Stimulated activated naive CD8-positive, alpha-beta T cell treated with anti-CD3 and anti-CD28 coated beads, Interleukin-15, amount 100 ng/mL, for 72 hours (primary cell): ENCODE results near the gene PLRG1.

ENCODE experiments used
- ATAC-seq: fragments of 150-1000 bp; cut with Tn5 transposase; 2 replicates; pipeline ENCODE4 v1.10.0; 2021; ENCODE audit warnings: mild to moderate bottlenecking, moderate library complexity
- DNase-seq, 2 donors: peaks; one replicate each; pipeline ENCODE4 v3.0.0; 2021 to 2022
- H3K27ac Mint-ChIP-seq, 2 donors: one replicate each; pipeline ENCODE4 v1.8.0; 2022; ENCODE audit warnings: mild to moderate bottlenecking in 2 of 2, mixed read lengths in 2 of 2, moderate library complexity in 2 of 2
- H3K27me3 Mint-ChIP-seq: one replicate; pipeline ENCODE4 v1.8.0; 2022; ENCODE audit warnings: mixed read lengths
- H3K4me1 Mint-ChIP-seq: one replicate; pipeline ENCODE4 v1.8.0; 2022; ENCODE audit warnings: mild to moderate bottlenecking, mixed read lengths
- H3K4me3 Mint-ChIP-seq, 2 donors: one replicate each; pipeline ENCODE4 v1.8.0; 2022; ENCODE audit warnings: mild to moderate bottlenecking in 2 of 2, mixed read lengths in 2 of 2, moderate library complexity in 1 of 2
- H3K9me3 Mint-ChIP-seq, 2 donors: one replicate each; pipeline ENCODE4 v1.8.0; 2022; ENCODE audit warnings: mixed read lengths in 2 of 2

The PLRG1 gene

GRCh38 chr4:154583677-154584076 is 33.5 kb upstream of the PLRG1 start:
- no peaks in the 10 kb centered on the region for H3K4me1 Mint-ChIP-seq
- DNase-seq (no peak), ATAC-seq (no peak)
- H3K9me3 Mint-ChIP-seq: no peaks in the 10 kb centered on the region
- peaks cover 10% of the 10 kb centered on the region for H3K27me3 Mint-ChIP-seq
- no peak overlapping the region for H3K27ac Mint-ChIP-seq
- H3K4me3 Mint-ChIP-seq: no peak overlapping the region

DNA sequence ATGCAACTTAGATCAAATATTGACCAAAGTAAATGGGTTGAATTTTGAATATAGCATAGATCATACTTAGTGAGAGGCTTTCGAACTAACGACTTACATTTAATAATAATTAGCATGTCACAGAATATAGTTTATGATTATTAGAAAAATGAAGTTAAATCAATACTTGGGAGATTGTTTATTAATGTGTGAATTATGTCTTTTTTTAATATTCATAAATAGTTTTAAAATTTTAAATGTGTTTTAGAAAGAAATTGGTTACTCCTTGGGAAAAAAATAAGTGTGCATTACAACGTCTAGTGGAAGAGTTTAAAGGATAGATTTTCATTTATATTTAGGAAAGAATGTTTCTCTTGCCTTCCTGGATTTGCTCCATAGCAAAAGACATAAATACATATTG is 33.0 kb upstream of the PLRG1 start:
- H3K4me3 Mint-ChIP-seq: no peak overlapping the region
- H3K27me3 Mint-ChIP-seq: peaks cover 10% of the 10 kb centered on the region
- H3K9me3 Mint-ChIP-seq: no peaks in the 10 kb centered on the region
- DNase-seq (no peak), ATAC-seq (no peak)
- H3K27ac Mint-ChIP-seq: no peak overlapping the region
- H3K4me1 Mint-ChIP-seq: no peaks in the 10 kb centered on the region

GRCh38 chr4:154582723-154583122 is 32.5 kb upstream of the PLRG1 start:
- H3K4me1 Mint-ChIP-seq: no peaks in the 10 kb centered on the region
- H3K4me3 Mint-ChIP-seq: no peak overlapping the region
- peaks cover 10% of the 10 kb centered on the region for H3K27me3 Mint-ChIP-seq
- no peaks in the 10 kb centered on the region for H3K9me3 Mint-ChIP-seq
- no peak for ATAC-seq
- no peak overlapping the region for H3K27ac Mint-ChIP-seq
- no peak for DNase-seq

DNA sequence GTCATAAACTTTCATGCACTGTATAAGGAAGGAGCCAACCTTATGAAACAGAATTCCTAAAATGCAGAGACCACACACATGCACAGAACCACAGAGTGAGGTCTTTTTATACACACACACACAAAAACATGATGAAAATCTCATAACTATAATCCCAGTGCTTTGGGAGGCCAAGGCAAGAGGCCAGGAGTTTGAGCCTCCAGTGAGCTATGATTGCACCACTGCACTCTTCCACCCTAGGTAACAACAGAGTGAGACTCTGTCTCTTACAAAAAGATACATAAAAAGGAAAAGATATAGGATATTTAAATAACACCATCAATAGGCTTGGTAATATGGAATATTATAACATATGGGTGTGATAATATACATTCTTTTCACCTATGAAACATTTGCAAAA is 29.7 kb upstream of the PLRG1 start:
- Mint-ChIP-seq H3K27me3 (peaks cover 13% of the 10 kb centered on the region), H3K9me3 (no peaks in the 10 kb centered on the region), H3K27ac (no peak overlapping the region), H3K4me1 (no peaks in the 10 kb centered on the region), H3K4me3 (no peak overlapping the region)
- ATAC-seq: no peak
- DNase-seq: no peak

DNA sequence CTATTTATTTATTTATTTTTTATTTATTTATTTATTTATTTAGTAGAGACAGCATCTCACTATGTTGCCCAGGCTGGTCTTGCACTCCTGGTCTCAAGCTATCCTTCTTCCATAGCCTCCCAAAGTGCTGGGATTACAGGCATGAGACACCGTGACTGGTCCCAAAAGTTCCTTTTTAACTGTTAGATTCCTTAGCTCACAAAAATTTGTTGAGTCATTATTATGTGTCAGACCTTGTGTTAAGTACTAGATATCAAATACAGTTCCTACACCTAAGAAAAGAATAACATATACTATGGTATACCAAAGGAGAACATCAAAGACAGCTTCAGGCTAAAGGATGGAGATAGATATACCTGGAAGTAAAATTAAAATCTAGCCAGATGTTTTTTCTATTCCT is 28.7 kb upstream of the PLRG1 start:
- DNase-seq (no peak), ATAC-seq (no peak)
- Mint-ChIP-seq H3K4me1 (no peaks in the 10 kb centered on the region), H3K9me3 (no peaks in the 10 kb centered on the region), H3K27ac (no peak overlapping the region), H3K4me3 (no peak overlapping the region), H3K27me3 (peaks cover 13% of the 10 kb centered on the region)

DNA sequence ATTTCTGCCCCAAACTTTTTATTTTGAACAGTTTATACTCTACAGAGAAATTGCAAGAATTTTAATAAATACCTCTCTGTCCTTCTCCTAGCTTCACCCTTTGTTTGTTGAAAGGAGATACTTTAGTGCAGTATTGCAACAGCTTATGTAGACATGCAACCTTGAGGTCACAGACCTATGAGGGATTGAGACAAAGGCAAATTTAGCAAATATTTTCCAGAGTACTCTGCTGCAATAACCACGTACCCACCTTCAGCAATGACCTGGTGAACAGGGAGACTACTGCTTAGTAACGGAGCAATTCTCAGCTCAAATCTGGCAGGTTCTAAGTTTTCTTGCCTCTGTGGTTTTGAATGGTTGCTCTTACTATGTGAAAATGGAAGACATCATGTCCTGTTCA is 27.1 kb upstream of the PLRG1 start:
- no peak overlapping the region for H3K4me3 Mint-ChIP-seq
- DNase-seq: no peak
- H3K27ac Mint-ChIP-seq: no peak overlapping the region
- peaks cover 13% of the 10 kb centered on the region for H3K27me3 Mint-ChIP-seq
- H3K9me3 Mint-ChIP-seq: no peaks in the 10 kb centered on the region
- ATAC-seq: no peak
- H3K4me1 Mint-ChIP-seq: no peaks in the 10 kb centered on the region

DNA sequence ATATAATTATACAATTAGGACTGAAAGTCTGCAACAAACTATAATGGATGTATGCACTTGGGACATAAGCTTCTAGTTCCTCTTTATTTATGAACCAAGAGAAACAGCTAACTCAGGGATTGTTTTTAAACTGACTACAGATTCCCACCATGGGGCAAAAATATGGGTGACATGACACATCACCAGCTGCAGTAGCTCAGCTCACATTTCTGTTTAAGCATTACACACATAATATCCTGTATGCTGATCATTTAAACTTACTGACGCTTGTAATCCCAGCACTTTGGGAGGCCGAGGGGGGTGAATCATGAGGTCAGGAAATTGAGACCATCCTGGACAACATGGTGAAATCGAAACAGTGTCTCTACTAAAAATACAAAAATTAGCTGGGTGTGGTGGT is 24.1 kb upstream of the PLRG1 start:
- Mint-ChIP-seq H3K27ac (no peak overlapping the region), H3K4me3 (no peak overlapping the region), H3K27me3 (peaks cover 13% of the 10 kb centered on the region), H3K4me1 (no peaks in the 10 kb centered on the region), H3K9me3 (no peaks in the 10 kb centered on the region)
- DNase-seq (no peak), ATAC-seq (no peak)

DNA sequence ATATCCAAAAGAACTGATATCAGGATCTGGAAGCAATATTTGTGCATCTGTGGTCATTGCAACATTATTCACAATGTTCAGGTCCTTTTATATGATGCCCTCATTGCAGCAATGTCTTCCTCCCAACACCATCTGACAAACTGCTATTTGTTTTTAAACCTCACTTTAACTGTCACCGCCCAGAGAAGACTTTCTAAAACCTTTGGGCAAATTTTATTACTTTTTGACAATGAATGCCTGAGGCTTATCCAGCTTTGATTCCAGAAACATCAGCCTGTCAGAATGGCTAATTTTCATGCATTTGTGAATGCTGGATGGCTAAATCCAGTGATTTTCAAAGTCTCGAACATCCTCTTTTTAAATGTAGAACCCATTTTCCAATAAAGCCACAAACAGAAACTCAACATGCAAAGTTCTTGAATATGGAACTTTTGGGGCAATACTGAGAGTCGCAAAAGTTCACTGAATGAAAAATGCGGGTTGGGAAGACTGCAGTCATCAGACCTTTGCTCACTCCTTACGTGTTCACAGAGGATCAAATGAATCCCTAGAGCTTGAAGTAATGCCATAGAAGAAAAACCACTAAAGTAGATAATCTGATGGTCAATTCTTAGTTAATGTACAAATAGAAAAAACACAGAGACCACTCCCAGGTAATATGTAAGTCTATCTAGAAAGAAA is 23.1 kb upstream of the PLRG1 start:
- Mint-ChIP-seq H3K4me3 (no peak overlapping the region), H3K4me1 (no peaks in the 10 kb centered on the region), H3K9me3 (no peaks in the 10 kb centered on the region), H3K27ac (no peak overlapping the region), H3K27me3 (peaks cover 13% of the 10 kb centered on the region)
- DNase-seq (no peak), ATAC-seq (no peak)

GRCh38 chr4:154569584-154569983 is 19.4 kb upstream of the PLRG1 start:
- Mint-ChIP-seq H3K9me3 (no peaks in the 10 kb centered on the region), H3K27ac (no peak overlapping the region), H3K4me3 (no peak overlapping the region), H3K4me1 (no peaks in the 10 kb centered on the region), H3K27me3 (no peaks in the 10 kb centered on the region)
- DNase-seq (no peak), ATAC-seq (no peak)

- H3K9me3 Mint-ChIP-seq: no peaks in the 10 kb centered on the region
- H3K27ac Mint-ChIP-seq: no peak overlapping the region
- no peak overlapping the region for H3K4me3 Mint-ChIP-seq
- ATAC-seq (no peak), DNase-seq (no peak)
- H3K27me3 Mint-ChIP-seq: no peaks in the 10 kb centered on the region
- no peaks in the 10 kb centered on the region for H3K4me1 Mint-ChIP-seq
Observed at GRCh38 chr4:154569028-154569427, 18.8 kb upstream of the PLRG1 start.

- DNase-seq (no peak), ATAC-seq (no peak)
- no peaks in the 10 kb centered on the region for H3K27me3 Mint-ChIP-seq
- no peak overlapping the region for H3K27ac Mint-ChIP-seq
- no peaks in the 10 kb centered on the region for H3K9me3 Mint-ChIP-seq
- H3K4me1 Mint-ChIP-seq: no peaks in the 10 kb centered on the region
- no peak overlapping the region for H3K4me3 Mint-ChIP-seq
Observed at GRCh38 chr4:154566639-154567204, 16.5 kb upstream of the PLRG1 start.

DNA sequence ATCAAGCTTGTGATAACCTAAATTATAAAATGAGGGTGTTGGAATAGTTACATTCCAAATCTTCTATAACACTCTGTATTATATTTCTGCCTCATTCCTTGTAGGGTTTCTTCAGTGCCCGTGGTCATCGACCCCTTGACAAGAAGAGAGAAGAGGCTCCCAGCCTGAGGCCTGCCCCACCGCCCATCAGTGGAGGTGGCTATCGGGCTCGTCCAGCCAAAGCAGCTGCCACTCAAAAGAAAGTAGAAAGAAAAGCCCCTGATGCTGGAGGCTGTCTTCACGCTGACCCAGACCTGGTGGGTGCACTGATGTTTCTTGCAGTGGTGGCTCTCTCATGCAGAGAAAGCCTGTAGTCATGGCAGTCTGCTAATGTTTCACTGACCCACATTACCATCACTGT is 15.5 kb upstream of the PLRG1 start:
- no peaks in the 10 kb centered on the region for H3K4me1 Mint-ChIP-seq
- H3K27me3 Mint-ChIP-seq: no peaks in the 10 kb centered on the region
- DNase-seq (no peak), ATAC-seq (no peak)
- no peaks in the 10 kb centered on the region for H3K9me3 Mint-ChIP-seq
- H3K4me3 Mint-ChIP-seq: no peak overlapping the region
- H3K27ac Mint-ChIP-seq: no peak overlapping the region

GRCh38 chr4:154564311-154564710 is 14.1 kb upstream of the PLRG1 start:
- Mint-ChIP-seq H3K4me1 (no peaks in the 10 kb centered on the region), H3K27ac (no peak overlapping the region), H3K9me3 (no peaks in the 10 kb centered on the region), H3K27me3 (peaks cover 2% of the 10 kb centered on the region), H3K4me3 (no peak overlapping the region)
- DNase-seq: no peak
- ATAC-seq: no peak

GRCh38 chr4:154562697-154563254 is 12.6 kb upstream of the PLRG1 start, which contains the start of gene FGB:
Gene FGB (plus strand): TSS chr4:154563011. CDS start chr4:154563019, 8 bp downstream.
- DNase-seq (no peak), ATAC-seq (no peak)
- peaks cover 6% of the 10 kb centered on the region for H3K27me3 Mint-ChIP-seq
- no peaks in the 10 kb centered on the region for H3K9me3 Mint-ChIP-seq
- H3K4me3 Mint-ChIP-seq: no peak within 1 kb of the TSS
- H3K27ac Mint-ChIP-seq: no peak within 1 kb of the TSS
- no peaks in the 10 kb centered on the region for H3K4me1 Mint-ChIP-seq

DNA sequence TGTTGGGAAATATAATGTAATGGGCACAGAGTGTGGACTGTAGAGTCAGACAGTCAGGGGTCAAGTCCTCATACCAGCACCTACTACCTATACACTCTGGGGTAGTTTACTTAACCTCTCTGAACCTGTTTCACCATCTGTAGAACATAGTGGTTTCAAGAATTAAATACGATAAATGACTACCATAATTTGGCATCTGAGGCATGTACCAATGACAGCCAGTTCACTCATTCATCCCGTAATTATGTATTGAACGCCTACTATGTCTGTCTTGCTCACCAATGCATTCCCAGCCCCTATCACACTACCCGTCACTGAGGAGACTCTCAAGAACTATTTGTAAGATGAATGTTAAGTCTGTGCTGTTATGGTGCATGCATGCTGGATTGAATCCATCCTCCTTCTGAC is 10.6 kb upstream of the PLRG1 start:
- H3K27me3 Mint-ChIP-seq: peaks cover 6% of the 10 kb centered on the region
- no peaks in the 10 kb centered on the region for H3K9me3 Mint-ChIP-seq
- H3K4me3 Mint-ChIP-seq: no peak overlapping the region
- no peaks in the 10 kb centered on the region for H3K4me1 Mint-ChIP-seq
- no peak overlapping the region for H3K27ac Mint-ChIP-seq
- ATAC-seq: no peak
- no peak for DNase-seq

DNA sequence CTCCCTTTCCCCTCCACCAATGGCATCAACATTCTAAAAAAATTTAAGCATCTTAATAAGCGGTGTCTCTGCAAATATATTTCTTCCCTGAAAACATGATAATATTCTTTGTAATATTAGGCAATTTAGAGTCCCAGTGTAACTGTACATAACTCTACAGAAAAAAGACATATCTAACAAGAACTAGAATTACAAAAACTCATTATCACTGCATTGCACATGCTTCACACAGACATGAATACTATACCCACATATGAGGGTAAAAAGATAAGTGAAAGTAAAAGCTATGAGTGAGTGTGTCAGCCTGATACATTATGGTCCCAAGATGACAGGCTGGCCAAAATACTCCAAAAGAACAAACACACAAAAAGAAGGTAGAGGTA is 10.2 kb upstream of the PLRG1 start:
- DNase-seq: no peak
- H3K9me3 Mint-ChIP-seq: no peaks in the 10 kb centered on the region
- H3K4me3 Mint-ChIP-seq: no peak overlapping the region
- peaks cover 6% of the 10 kb centered on the region for H3K27me3 Mint-ChIP-seq
- no peak for ATAC-seq
- no peak overlapping the region for H3K27ac Mint-ChIP-seq
- no peaks in the 10 kb centered on the region for H3K4me1 Mint-ChIP-seq
